Osteocyte (in vitro differentiated cells): Measurements from ENCODE around the gene VPS4A. TPM values are rescaled to one million over a fixed set of nuclear protein-coding genes. Genes with fewer than 3 reads are reported as not detected.

Experiments used
- DNase-seq: peaks from one replicate; pipeline ENCODE4 v3.0.0; 2021; ENCODE audit warnings: mixed read lengths; ENCODE audit not compliant: unreplicated experiment; ENCODE audit errors: extremely low spot score
- H3K27ac Mint-ChIP-seq: one replicate; pipeline ENCODE4 v1.8.0; 2021; ENCODE audit warnings: mild to moderate bottlenecking, mixed read lengths; ENCODE audit not compliant: unreplicated experiment
- H3K27me3 Mint-ChIP-seq: one replicate; pipeline ENCODE4 v1.8.0; 2021; ENCODE audit warnings: mixed read lengths; ENCODE audit not compliant: unreplicated experiment
- H3K36me3 Mint-ChIP-seq: one replicate; pipeline ENCODE4 v1.8.0; 2021; ENCODE audit warnings: mixed read lengths; ENCODE audit not compliant: unreplicated experiment
- H3K4me1 Mint-ChIP-seq: one replicate; pipeline ENCODE4 v1.8.0; 2021; ENCODE audit warnings: mixed read lengths; ENCODE audit not compliant: unreplicated experiment
- H3K4me3 Mint-ChIP-seq: one replicate; pipeline ENCODE4 v1.8.0; 2021; ENCODE audit warnings: mild to moderate bottlenecking, moderate library complexity, mixed read lengths; ENCODE audit not compliant: unreplicated experiment
- H3K9me3 Mint-ChIP-seq: one replicate; pipeline ENCODE4 v1.8.0; 2021; ENCODE audit warnings: mixed read lengths; ENCODE audit not compliant: unreplicated experiment
- CTCF ChIP-seq: fragments of 200-600 bp; sonication (generic); IDR thresholded peaks from 2 replicates; pipeline ENCODE4 v1.5.0; 2021; ENCODE audit warnings: antibody characterized with exemption, mild to moderate bottlenecking, moderate library complexity
- total RNA-seq: library from RNA; stranded (reverse); gene quantifications from 2 replicates; pipeline ENCODE4 v1.2.1, GENCODE V29; 2021

The VPS4A gene
- total RNA-seq, 1 donor from 2014 or later, result 34.7 TPM

GRCh38 chr16:69326172-69326873 is 15.2 kb downstream of the VPS4A start:
- Mint-ChIP-seq H3K9me3 (no peaks in the 10 kb centered on the region), H3K4me1 (peaks cover 28% of the 10 kb centered on the region), H3K27me3 (no peaks in the 10 kb centered on the region), H3K27ac (no peak overlapping the region), H3K4me3 (no peak overlapping the region), H3K36me3 (peaks cover 17% of the 10 kb centered on the region)
- DNase-seq, result no peak
- no peak for TF ChIP-seq CTCF

- Mint-ChIP-seq H3K4me3 (no peak overlapping the region), H3K9me3 (no peaks in the 10 kb centered on the region), H3K27me3 (no peaks in the 10 kb centered on the region), H3K4me1 (peaks cover 28% of the 10 kb centered on the region), H3K36me3 (peaks cover 11% of the 10 kb centered on the region), H3K27ac (no peak overlapping the region)
- no peak for DNase-seq
- no peak for TF ChIP-seq CTCF
These were observed 16.6 kb downstream of the VPS4A start for GRCh38 chr16:69327585-69328310.

- peaks cover 28% of the 10 kb centered on the region for H3K4me1 Mint-ChIP-seq
- H3K27ac Mint-ChIP-seq, result peak overlapping the region; percentile 73
- H3K36me3 Mint-ChIP-seq, result peaks cover 15% of the 10 kb centered on the region
- no peaks in the 10 kb centered on the region for H3K9me3 Mint-ChIP-seq
- no peak for DNase-seq
- no peak for TF ChIP-seq CTCF
- H3K4me3 Mint-ChIP-seq, result peak overlapping the region; percentile 79
- H3K27me3 Mint-ChIP-seq, result no peaks in the 10 kb centered on the region
These were observed 17.7 kb downstream of the VPS4A start for GRCh38 chr16:69328854-69329316.

- Mint-ChIP-seq H3K27ac (peak overlapping the region; percentile 73), H3K4me1 (peaks cover 28% of the 10 kb centered on the region), H3K36me3 (peaks cover 19% of the 10 kb centered on the region), H3K27me3 (no peaks in the 10 kb centered on the region), H3K9me3 (no peaks in the 10 kb centered on the region), H3K4me3 (peak overlapping the region; percentile 79)
- no peak for TF ChIP-seq CTCF
- no peak for DNase-seq
These were observed 18.5 kb downstream of the VPS4A start for GRCh38 chr16:69329369-69330285.
